HuH-7.5 (cell line): Measurements from ENCODE around the gene RFX3.

Experiments
- DNase-seq: peaks from one replicate; pipeline ENCODE4 v3.0.0; 2011; ENCODE audit warnings: low spot score

The RFX3 gene

DNA sequence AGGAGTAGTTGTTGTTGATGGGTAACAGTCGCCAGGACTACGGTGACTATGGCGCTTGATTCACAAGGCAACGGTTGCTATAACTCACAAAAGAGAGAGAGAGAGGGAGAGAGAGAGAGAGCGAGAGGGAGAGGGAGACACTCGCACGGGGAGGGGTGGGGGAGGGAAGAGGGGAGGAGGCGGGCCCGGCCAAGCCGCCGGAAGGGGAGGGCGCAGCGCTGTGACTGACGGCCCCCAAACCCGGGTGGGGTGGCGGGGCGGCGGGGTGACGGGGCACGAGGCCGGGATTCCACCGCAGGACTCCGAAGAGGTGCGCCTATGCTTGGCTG, at the start of gene RFX3:
Gene RFX3, minus strand, starts transcription at position 166 of the 329 bp plus-strand sequence. CDS start 130,413 bp downstream, outside the sequence.
- DNase-seq, result peak; percentile 65

DNA sequence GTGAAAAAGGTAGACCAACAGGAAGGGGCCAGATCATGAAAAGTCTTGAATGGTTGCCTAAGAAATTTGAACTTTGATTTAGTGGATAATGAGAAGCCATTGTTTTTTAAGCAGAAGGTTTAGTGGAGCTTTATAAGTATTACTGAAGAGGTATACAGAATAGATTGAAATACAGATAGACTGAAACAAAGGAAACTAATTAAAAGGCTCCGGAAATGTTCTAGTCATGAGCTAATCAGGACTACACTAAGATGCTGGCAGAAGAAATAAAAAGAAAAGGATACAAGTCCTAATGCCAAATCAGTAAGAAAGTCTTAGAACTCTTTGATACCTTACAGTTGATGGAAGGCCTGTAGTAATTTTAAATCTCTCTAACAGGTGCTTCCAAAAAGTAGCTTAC, 45.7 kb upstream of the RFX3 start:
- DNase-seq, result no peak

DNA sequence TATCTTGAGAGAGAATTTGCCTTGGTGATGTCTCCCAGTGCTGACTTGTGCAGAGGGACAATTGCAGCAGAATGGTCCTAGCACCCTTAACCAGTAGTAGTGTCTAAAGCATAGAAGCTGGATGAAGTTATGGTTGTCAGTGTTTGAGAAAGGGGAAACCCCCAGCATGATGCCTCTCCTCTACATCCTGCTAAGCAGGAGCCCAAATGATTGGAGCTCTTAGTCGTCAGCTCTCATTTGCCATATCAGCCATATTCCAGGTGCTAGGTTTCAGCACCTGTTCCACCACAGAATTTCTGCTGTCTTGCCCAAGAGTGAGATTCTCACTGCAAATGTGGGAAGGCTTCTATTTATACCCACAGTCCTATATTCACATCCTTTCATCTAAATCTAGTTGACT, 43.7 kb upstream of the RFX3 start:
- DNase-seq, result no peak

DNA sequence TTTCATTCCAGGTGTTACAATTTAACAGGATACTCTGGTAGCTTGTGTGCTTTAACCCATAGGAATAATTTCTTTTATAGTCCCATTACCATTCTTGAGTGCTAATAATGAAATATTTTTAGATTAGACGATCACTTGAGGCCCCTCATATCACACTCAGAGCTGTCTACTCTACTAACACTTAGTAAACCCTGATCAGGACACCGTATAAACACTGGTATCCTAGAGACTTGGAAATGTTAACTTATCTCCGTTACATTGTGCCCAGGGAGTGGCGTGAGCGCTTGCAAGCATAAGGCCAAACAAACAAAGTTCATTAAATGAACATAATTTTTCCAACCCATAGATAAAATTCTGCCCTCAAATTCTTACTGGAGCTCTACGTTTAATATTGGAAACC, 42.2 kb upstream of the RFX3 start:
- DNase-seq, result no peak

DNA sequence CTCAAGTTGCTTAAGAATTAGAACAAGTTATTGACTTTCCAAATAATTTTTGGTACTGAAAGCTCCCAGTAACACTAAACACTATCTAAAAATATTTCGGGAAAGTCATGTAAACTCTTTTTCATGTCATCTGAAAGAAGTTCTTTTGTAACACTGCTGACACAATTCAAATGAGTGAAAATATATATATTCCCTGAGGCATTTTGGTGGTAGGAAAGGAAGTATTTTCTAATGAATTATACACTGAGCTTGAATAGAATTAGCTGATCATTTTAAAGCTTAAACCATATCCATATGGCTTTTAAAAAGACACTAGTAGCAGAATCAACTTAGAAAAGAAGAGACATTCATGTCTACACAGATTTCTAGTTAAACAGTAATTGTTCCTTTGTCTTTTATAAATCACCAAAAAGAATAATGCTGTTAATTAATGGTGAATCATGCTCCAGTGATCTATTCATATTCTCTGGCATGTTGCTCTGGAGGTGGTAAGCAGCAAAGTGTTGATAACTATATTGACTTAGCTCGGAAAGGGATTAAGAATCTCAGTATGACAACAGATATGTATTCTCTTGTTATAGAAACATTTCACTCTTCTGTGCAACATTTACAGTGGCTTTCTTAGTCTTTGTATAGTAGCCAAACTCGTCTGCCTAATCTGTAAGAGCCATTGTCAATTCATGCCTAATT, 27.4 kb upstream of the RFX3 start:
- no peak for DNase-seq

DNA sequence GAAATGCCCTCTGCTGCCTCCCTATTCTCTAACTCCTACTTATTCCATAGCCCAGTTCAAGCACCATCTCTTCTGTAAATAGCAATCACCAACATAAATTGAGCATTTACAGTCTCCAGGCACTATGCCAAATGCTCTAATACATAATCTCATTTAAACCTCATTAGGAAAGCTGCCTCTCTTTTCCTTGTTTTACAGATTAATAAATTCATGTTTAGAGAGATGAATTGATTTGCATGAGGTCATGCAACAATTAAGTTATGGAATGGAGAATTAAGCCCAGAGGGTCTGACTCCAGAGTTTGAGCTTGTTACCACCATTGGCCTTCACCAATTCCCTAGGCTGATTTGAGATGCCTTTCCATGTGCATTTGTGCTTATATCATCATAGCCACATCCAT, 23.4 kb upstream of the RFX3 start:
- DNase-seq, result no peak

DNA sequence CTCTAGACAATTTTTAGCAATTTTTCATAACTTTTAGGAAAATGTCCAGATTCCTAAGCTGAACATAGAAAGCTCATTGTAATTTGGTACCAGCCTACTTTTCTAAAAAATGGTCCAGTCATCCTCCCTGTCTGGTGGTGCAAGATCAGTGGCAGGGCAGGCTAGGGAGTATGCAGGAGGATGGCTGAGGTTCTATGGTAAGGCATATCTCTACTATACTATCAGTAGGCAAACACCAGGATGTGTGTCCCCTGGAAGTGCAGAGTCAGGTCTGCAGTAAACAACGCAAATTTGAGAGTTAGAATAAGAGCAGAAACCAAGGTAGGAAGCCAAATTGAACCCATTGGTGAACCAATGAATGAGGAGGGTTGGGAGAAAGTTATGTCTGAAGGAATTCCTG, 22.8 kb upstream of the RFX3 start:
- no peak for DNase-seq

DNA sequence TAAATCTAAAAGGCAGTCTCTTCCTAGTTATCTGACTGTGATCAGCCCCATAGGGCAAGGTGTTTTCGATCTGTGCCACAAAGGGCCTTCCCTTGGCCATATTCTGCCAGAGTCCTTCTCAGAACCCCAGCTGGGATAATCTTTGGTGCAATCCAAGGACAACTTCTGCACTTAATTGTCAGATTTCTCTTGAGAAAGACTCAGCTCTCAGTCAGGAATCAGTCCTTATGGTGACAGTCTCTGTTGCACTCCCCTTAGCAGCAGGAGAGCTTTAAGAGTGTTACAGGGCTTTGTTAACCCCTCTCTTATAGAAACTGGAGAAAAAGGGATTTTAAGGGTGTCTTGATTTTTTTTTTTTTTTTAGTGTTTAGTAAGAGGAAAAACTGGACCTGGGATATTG, 15.4 kb upstream of the RFX3 start:
- no peak for DNase-seq

DNA sequence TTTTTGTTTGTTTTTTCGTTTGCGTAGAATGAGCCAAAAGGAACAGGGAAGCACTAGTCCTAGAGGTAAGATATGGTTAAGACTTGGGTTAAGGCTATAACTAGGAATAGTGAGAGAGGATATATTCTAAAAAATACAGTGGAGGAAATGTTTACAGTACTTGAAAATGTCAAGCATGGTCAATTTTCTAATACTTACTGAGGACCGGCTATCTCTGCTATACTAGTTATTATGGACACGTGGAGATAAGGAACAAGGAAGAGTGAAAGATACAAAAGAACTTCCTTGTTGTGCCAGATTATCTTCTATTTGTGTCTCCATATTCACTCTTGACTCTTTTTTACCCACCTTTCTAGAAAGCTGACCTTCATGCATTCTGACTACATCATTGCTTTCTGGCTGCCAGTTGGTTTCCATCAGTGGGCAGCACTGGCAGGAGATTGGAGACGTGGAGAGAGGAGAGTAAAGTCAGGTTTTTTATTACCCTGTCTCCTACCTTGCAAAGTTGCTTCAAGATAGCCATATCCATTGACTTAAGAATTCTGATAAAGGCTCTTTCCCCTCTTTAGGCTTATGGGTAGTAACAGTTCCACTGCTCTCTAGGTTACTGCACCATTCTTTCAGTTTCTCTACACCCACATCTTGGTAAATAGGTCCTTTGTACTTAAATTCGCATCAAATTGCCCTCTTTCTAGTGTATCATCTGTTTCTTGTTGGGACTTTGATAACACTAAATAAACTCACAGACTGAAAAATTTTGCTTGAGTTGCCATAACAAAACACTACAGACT, 9.0 kb upstream of the RFX3 start:
- no peak for DNase-seq

DNA sequence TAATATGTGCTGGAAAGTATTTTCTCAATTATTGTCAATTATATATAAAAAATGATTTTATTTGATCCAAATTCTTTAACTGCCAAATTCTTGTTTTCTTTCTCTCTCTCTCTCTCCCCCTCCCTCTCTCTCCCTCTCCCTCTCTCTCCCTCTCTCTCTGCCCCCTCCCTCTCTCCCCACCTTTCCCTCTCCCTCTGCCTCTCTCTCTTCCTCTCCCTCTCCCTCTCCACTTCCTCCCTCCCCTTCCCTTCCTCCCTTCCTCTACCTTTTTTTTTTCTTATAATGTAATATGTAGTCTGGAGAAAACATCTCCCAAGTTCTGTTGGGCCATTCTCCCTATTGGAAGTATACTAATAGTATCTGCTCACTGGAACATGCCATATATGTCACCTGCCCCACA, 6.4 kb upstream of the RFX3 start:
- DNase-seq, result no peak

DNA sequence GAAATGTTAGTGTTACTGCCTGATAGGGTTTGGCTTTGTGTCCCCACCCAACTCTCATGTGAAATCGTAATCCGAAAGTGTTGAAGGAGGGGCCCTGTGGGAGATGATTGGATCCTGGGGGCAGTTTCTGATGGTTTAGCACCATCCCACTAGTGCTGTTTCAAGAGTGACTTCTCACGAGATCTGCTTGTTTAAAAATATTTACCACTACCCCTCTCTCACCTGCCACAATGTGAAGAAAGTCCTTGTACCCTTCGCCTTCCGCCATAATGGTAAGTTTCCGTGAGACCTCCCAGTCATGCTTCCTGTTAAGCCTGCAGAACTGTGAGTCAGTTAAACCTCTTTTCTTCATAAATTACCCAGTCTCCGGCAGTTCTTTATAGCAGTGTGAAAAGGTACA, 2.6 kb upstream of the RFX3 start:
- DNase-seq, result no peak

DNA sequence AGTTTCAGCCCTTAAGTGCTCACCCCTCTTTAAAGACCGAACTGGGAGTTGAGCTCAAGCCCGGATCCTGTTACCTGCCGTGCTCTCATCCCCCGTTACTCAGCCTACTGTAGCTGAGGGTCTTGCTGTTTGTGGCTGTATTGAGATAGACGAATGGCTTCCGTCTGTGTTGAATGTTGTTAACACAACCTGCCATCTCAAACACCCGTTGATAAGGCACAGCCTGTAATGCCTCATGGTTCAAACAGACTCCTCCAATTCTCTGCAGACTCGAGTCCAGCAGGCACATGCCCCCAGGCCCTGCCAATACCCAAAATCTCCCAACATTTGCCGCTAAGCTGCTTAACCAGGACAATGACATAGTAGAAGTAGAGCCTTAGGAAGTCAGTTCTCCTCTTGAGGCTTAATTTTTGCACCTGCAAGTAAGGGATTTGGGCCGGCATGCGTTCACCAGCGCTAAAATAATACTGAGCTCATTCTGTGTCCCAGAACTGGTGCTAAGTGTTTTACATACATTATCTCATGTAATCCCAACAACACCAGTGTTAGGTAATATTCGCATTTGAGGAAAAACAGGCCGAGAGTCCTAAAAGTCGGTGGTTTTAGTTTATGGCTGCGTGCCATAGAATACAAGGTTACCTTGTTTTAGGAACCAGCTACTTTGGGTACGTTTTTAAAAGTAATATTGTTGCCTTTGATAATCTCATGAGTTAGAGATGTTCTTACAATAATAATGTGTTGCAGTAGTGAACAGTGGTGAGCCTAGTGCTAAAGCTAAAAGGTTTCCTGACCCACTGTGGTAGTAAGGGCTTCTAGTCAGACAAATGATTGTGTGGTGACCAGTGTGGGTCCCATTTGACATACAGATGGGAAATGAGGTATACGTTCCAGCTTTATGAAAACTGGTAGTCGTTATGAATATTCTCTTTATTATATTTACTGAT, 1.5 kb upstream of the RFX3 start:
- peak; percentile 6 for DNase-seq

DNA sequence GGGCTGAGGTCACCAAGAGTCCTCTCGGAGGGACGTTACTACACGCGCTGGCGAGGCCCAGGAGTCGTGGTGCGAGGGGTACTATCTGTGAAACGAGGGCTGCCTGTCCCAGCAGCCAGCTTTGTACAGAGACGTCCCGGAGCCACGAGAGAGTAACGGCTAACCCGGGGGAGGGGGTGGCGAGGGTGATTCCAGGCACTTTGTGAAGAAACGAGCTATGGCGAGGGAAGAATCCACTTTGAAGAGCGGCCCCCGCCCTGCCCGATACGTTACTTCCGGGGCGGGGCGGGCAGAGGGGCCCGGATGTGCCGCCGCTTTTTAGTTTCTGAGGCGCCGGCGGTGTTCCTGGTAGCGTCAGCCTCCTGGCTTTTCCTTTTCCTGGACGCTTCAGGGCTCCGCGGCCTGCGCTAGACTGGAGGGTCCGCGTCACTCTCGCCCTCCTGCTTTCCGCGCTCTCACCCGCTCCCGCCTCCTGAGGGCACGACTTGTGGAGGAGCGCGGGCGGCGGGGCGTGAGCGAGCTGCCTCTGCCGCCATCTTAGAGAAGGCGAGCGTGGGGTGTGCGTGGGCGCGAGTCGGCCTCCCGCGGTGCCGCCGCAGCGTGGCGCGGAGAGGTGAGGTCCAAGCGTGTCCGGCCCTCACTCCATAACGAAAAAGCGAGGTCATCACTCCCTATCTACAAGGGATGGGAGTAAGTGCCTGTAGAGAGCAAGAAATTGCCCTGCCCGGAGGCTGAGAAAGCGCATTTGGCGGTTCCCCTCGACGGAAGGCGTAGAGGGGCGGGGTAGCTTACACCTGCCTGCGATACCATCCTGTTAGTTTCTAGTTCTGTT, 580 bp upstream of the RFX3 start:
- peak; percentile 39 for DNase-seq

DNA sequence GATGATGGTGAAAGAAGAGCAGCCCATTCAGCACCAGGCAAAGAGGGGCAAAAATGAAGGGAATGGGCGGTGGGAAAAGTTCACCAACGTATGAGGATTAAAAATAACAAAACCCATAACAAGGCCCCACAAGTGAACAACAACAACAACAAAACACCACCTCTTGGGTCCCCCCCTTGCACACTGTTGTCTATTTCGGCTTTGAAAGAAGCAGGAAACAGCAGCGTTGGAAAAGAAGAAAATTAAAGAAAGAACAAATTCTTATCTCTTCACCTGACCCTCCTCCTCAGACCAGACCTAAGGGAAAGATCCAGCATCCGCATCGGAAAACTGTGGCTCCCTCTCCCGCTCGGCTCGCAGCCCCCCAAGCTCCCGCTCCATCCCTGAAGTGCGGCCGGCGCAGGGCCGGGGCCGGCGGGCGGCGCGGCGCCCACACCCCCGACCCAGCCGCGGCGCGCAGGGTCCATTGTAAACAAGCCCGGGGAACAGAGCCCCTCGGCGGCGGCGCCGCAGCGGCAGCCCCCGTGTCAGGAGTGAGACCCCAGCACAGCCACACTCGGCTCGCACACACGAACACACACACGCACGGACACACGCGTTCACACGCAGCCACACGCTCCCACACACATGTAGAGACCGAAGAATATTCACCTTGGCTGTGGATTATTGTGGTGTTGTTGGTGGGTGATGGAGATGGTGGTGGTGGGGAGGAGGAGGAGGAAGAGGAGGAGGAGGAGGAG, 535 bp downstream of the RFX3 start:
- no peak for DNase-seq

DNA sequence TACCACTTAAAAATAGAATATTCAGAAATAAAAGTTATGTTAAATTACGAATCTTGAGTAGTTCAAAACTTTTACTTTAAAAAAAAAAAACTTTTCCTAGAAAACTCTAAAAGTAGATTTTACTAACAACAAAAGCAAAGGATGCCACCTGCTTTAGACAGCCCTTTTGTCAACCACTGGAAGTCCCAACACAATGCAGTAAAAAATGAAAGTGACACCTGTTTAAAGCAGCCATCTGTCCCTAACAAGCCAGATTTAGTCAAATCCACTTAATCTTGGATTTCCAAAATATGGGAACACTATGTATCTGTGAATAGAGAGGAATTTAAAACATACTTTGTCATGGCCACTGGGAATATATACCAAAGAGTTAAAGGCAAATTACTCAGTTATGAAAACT, 3.8 kb downstream of the RFX3 start:
- DNase-seq, result no peak

DNA sequence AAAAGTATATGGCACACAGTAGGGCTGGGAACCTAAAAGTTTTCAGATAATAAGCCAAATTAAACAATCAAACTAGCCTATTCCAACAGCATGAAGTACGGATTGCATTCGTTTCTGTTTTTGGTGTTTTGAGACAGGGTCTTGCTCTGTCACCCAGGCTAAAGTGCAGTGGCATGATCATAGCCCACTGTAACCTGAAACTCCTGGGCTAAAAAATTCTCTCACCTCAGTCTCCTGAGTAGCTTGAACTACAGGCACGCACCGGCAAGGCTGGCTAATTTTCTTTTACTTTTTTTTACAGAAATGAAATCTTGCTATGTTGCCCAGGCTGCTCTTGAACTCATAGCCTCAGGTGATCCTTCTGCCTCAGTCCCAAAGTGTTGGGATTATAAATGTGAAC, 5.2 kb downstream of the RFX3 start:
- no peak for DNase-seq

DNA sequence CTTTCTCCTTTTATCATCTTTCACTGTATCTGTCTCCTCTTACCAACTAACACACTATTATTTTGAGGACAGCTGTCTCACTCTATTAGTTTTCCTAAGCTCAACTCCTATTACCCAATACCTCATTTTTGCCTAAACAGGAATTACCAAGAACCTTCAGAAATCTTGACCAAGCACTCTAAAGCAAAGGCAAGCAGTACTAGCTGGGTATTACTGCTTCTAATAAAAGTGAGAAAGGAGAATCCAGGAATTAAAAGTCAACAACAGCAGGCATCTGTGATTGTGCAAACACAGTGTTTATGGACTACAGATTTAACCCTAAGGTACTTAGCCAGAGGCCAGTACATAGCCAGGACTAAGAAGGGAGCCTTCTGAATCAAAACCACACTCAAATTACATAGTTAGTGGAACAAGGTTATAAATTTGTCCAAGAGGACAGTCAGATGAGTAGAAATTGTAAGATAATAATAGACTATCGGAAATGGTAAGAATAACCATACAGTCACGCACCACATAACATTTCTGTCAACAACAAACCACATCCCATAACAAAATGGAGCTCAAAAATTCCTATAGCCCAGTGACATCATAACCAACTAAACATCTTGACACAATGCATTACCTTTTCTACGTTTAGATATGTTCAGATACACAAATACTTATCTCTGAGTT, 8.3 kb downstream of the RFX3 start:
- DNase-seq, result no peak

DNA sequence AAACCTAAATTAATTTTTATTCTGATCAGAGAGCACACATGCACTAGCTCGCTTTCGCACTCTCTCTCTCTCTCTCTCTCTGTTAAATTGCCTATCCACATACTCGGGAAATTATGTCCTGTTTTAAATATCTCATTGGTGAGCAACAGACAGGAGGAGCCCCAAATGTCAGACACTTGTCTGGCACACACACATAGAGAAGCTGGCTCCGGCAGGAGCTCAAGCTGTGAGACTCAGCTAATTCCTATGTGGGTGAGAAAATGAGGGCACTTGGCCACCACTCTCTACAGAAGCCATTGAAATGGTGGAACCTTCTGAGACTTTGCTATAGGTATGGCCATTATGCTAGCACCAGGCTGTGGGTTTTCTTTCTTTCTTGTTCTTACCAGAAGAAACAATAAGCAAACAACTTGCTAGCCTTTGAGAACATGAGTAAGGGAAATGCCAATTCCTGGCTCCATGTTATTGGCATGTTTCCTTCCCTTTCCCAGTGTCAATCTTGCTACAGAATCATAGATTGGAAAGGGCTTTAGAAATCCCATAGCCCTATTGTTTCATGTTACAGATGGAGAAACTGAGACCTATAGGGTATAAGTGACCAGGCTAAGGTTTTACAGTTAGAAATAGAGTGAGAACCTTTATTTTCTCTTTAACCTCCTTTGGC, 9.0 kb downstream of the RFX3 start:
- no peak for DNase-seq

DNA sequence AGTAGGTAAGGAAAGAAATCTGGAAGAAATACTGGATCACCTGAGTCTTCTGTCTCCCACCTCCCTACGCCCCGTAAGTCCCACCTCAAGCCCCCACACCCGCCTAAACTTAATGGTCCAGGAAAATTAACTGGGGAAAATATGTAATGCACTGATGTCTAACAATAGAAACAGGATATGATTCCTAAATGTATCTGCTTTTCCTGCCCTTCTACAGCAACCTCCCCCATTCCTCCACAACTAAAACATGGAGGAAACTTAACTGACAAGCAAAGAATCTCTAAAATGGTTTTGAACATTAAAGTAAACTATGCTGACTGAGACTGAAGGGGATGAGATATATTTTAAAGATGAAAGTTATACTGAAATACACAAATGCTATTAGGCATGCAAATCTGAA, 10.4 kb downstream of the RFX3 start:
- DNase-seq, result no peak

DNA sequence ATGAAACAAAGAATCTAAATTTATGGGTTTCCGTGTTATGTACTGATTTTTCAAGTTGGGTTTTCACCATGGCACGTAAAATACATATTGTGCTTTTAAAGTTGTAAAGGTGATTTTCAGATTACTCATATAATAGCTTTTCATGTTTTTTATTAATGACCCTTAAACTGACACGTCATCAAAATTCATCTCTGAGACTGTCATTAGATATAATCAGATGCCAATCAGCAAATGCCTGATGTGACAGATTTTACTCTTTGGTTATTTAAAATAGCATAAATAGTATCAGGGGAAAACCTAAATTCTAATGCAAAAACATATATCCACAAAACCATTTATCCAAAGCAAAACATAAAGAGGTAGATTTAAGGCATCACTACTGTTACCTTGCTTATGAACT, 11.0 kb downstream of the RFX3 start:
- DNase-seq, result no peak
